ACC112 (cell line): ENCODE measurements around the gene SLC16A8.
"Not testable (repeated sequence)": the region's sequence is repeated elsewhere in the genome, so short reads cannot be mapped to it uniquely, and the experiment has no call there.

Experiments
- H2AFZ ChIP-seq: fragments of 200-600 bp; sonication (generic); one replicate; pipeline ENCODE4 v1.6.0; 2017; ENCODE audit warnings: antibody characterized with exemption, low read length; ENCODE audit not compliant: unreplicated experiment
- H3K27ac ChIP-seq: fragments of 200-600 bp; sonication (generic); 2 replicates; pipeline ENCODE4 v1.5.1; 2014; ENCODE audit warnings: low read depth, mild to moderate bottlenecking, antibody characterized with exemption, low read length, moderate library complexity
- H3K27me3 ChIP-seq: fragments of 200-600 bp; sonication (generic); 2 replicates; pipeline ENCODE4 v1.6.1; 2014; ENCODE audit warnings: mild to moderate bottlenecking, antibody characterized with exemption, low read length, moderate library complexity, mixed read lengths; ENCODE audit not compliant: insufficient read depth
- H3K36me3 ChIP-seq: fragments of 200-600 bp; sonication (generic); 2 replicates; pipeline ENCODE4 v1.6.1; 2016; ENCODE audit warnings: mild to moderate bottlenecking, antibody characterized with exemption, low read length, moderate library complexity, mixed read lengths; ENCODE audit not compliant: insufficient read depth
- H3K4me1 ChIP-seq: fragments of 200-600 bp; sonication (generic); one replicate; pipeline ENCODE4 v1.6.1; 2016; ENCODE audit warnings: low read length, mixed read lengths; ENCODE audit not compliant: insufficient read depth, unreplicated experiment, control insufficient read depth
- H3K4me3 ChIP-seq: fragments of 200-600 bp; sonication (generic); 2 replicates; pipeline ENCODE4 v1.5.1; 2014; ENCODE audit warnings: mild to moderate bottlenecking, low read depth, low read length
- H3K79me2 ChIP-seq: fragments of 200-600 bp; sonication (generic); one replicate; pipeline ENCODE4 v1.6.0; 2016; ENCODE audit warnings: low read length; ENCODE audit not compliant: control insufficient read depth, unreplicated experiment, insufficient read depth

The SLC16A8 gene

DNA sequence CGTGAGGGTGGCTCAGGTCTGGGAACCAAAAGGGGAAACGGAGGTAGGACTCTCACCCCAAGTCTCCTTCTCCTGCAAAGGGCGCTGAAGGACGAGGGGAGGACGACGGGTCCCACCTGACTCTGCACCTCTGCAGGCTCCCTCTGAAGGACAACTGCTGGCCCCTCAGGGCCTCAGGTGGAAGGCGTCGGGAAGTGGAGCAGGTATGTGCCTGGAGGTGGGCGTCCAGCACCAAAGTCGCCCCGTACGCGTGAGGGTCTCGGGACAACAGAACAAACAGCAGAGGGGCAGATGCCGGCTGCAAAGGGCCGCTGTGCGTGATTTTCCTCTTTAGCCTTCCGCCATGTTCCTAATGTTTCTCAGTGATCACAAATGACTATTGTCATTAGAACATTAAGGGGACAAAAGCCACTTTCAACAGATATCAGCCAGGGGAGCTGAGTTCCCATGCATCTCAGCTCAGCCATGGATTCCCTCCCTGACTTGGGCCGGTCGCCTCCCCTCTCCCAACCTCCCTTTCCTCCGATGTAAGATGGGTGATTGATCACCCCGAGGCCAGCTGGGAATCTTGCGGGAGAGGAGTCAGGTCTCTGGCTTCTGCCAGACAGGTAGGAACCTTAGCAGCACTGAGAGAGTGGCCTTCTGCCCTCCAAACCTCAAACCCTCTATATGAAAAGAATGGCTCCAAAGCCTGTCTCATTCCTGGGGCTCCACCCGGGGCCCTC, 836 bp downstream of the SLC16A8 start:
- Histone ChIP-seq H3K27me3 (no peaks in the 10 kb centered on the region), H2AFZ (no peak overlapping the region), H3K79me2 (peaks cover 3% of the 10 kb centered on the region), H3K36me3 (no peaks in the 10 kb centered on the region), H3K27ac (no peak overlapping the region), H3K4me3 (no peak overlapping the region), H3K4me1 (peaks cover 6% of the 10 kb centered on the region)

DNA sequence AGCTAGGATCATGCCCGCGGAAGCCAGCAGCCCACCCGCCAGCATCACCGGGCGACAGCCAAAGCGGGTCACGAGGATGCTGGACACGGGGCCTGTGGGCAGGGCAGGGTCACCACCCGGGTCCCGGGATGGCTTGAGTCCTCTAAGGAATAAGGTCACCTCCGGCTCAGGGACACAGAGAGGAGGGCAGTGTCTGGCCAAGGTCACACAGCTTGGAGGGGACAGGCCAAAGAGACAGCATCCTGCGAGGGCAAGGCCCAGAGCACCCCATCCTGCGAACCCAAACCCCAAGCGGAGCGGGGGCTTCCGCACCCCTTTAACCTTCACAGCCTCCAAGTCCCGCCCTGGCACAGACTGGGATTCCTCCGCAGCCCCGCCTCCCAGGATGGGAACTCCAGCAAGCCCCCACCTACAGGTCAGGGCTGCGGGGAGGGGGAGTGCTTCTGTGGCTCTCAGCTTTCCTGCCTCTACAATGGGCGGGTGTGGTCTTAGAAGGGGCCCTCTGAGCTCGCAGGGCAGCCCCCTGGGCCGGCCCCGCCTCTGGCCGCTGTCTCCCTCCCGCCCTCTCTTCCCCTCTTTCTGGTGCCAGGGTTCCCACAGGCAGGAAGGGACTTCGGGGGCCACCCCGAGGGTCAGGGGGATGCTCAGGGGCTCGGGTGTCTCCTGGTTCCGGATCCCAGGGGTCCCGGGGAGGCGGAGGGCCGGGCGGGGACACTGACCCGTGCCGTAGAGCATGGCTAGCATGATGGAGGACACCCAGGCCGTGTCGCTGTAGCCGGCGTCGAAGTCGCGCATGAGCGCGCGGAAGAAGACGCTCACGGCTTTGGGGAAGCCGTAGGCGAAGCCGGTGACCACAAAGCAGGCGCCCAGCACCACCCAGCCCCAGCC, 1.8 kb downstream of the SLC16A8 start:
- Histone ChIP-seq H3K4me1 (peaks cover 4% of the 10 kb centered on the region), H2AFZ (no peak overlapping the region), H3K27ac (no peak overlapping the region), H3K79me2 (peaks cover 3% of the 10 kb centered on the region), H3K36me3 (no peaks in the 10 kb centered on the region), H3K27me3 (no peaks in the 10 kb centered on the region), H3K4me3 (peak overlapping the region; percentile 83)

DNA sequence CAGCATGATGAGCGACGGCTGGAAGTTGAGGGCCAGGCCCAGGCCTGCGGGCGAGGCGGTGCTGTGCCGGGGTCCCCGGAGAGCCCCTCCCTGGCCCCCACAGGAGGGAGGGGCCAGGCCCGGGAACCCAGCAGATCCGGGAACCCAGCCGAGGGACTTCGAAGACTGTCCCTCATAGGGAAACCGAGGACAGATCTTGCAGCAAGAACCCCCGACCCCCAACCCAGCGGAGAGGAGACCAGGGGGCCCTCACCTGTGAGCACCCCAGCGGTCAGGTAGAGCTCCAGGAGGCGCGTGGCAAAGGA, 2.4 kb downstream of the SLC16A8 start:
- H3K4me1 ChIP-seq, result peaks cover 4% of the 10 kb centered on the region
- no peaks in the 10 kb centered on the region for H3K36me3 ChIP-seq
- H3K27me3 ChIP-seq, result no peaks in the 10 kb centered on the region
- no peak overlapping the region for H2AFZ ChIP-seq
- peak overlapping the region; percentile 83 for H3K4me3 ChIP-seq
- H3K79me2 ChIP-seq, result peaks cover 3% of the 10 kb centered on the region
- H3K27ac ChIP-seq, result no peak overlapping the region

DNA sequence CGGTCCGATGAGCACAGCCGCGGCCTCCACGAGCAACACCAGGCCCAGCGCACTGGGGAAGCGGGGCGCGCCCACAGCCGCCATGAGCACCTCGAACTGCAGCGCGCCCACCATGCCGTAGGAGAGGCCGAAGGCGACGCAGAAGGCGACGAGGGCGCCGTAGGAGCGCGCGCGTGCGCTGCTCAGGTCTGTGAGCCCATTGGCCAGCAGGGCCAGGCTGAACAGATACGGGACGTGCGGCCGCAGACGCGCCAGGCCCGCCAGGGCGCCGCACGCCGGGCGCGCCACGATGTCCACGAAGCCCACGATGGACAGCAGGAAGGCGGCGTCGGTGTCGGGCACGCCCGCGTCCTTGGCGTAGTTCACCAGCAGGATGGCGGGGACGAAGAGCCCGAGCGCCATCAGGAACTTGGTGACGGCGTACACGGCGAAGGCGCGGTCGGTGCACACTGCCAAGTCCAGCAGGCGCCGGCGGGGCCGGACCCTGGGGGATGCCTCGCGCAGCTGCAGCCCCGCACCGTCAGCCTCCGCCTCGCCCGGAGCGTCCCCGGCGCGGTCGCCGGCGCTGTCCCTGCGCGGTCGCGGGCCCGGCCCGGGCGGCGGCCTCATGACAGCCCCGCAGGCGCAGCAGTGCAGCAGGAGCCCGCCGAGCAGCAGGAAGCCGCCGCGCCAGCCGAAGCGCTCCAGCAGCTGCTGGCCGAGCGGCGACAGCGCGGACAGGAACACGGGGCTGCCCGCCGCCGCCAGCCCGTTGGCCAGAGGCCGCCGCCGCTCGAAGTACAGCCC, 2.9 kb downstream of the SLC16A8 start:
- Histone ChIP-seq H3K4me1 (peaks cover 4% of the 10 kb centered on the region), H3K36me3 (no peaks in the 10 kb centered on the region), H3K27ac (no peak overlapping the region), H3K4me3 (peak overlapping the region; percentile 83), H3K27me3 (no peaks in the 10 kb centered on the region), H2AFZ (no peak overlapping the region), H3K79me2 (peaks cover 3% of the 10 kb centered on the region)

DNA sequence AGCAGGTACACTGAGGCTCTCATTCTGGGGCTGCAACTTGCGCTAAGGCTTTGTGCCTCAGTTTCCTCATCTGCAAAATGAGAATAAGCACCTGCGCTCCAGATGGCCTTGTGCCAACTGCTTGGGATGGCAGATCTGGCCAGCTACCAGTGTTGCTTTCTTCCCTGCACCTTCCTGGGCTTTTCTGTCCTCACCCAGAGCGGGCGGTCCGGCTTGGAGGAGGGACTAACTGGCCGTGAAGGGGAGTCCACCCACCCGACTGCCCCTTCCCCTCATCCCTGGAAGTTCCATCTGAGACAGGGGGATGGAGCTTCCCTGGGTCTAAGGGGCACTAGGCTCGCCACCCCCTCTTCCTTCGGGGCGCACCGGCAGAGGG, 3.5 kb downstream of the SLC16A8 start:
- Histone ChIP-seq H3K27ac (no peak overlapping the region), H3K36me3 (no peaks in the 10 kb centered on the region), H3K79me2 (peaks cover 3% of the 10 kb centered on the region), H3K4me3 (peak overlapping the region; percentile 83), H3K27me3 (no peaks in the 10 kb centered on the region), H2AFZ (no peak overlapping the region), H3K4me1 (peaks cover 4% of the 10 kb centered on the region)

DNA sequence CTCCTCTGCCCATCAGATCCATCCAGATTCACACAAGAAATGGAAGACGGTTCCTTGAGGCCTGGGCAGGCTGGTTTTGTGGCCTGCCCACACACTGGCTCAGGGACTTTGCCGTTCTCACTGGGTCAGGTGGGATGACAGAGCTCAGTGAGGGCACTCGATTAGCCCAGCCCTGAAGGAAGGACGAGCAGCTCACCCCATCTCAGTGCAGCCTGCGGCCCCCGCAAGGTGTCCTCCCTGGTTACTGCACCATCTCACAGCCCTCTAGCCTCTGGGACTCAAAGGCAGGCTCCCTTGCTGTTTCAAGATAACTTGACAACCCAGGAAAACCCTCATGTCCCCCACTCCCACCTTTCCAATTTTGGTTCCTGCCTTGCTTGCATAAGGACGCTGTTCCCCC, 4.2 kb downstream of the SLC16A8 start:
- peaks cover 4% of the 10 kb centered on the region for H3K4me1 ChIP-seq
- H3K27me3 ChIP-seq, result no peaks in the 10 kb centered on the region
- H2AFZ ChIP-seq, result no peak overlapping the region
- H3K27ac ChIP-seq, result no peak overlapping the region
- H3K36me3 ChIP-seq, result no peaks in the 10 kb centered on the region
- no peak overlapping the region for H3K4me3 ChIP-seq
- peaks cover 3% of the 10 kb centered on the region for H3K79me2 ChIP-seq

DNA sequence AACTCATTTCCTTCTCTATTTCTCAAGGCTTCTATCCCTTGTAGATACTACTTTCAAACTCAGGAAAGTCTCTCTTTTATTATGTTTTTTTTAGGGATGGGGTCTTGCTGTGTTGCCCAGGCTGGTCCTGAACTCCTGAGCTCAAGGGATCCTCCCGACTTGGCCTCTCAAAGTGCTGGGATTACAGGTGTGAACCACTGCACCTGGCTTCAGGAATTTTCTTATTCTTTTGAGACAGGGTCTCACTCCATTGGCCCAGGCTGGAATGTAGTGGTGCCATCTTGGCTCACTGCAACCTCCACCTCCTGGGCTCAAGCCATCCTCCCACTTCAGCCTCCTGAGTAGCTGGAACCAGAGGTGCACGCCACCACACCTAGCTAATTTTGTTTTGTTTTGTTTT, 4.8 kb downstream of the SLC16A8 start:
- not testable (repeated sequence) for H3K79me2 ChIP-seq, H3K36me3 ChIP-seq, H3K27me3 ChIP-seq, H3K4me3 ChIP-seq, H3K27ac ChIP-seq, H2AFZ ChIP-seq, H3K4me1 ChIP-seq

DNA sequence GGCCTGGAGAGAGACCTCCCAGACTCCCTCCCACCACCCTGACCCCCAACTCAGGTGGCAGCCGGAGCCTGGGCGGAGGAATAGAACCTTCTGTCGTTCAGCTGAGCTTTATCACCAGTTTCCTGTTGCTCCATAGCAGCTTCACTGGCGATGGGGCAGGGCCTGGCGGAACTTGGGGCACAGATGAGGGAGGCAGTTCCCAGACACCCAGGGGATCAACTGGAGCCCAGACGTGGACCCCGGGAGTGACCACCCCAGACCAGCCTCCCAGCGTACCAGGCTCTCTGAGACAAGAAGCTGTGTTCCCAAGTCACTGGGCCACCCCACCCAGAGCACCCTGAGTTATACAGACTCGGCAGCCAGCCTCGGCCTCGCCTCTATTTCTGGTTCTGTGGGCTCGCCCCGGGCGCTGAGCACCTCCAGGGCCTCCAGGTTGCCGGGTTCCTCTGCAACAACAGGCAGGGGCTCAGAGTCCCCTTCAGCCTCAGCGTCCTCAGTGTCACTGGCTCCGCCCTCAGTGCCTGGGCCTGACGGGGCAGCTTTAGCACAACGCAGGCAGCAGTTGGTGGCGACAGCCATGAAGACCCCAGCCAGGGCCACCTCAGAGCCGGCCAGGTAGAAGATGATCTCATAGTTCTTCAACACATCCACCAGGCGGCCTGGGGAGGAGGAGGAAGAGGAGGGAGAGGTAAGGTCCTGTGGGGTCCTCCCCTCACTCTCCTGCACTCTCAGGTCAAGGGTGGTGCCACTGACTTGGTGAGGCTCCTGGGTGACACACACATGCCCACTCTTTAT, 5.7 kb downstream of the SLC16A8 start:
- peaks cover 3% of the 10 kb centered on the region for H3K79me2 ChIP-seq
- H3K4me1 ChIP-seq, result peaks cover 4% of the 10 kb centered on the region
- no peaks in the 10 kb centered on the region for H3K36me3 ChIP-seq
- no peak overlapping the region for H2AFZ ChIP-seq
- H3K27ac ChIP-seq, result no peak overlapping the region
- no peaks in the 10 kb centered on the region for H3K27me3 ChIP-seq
- H3K4me3 ChIP-seq, result no peak overlapping the region

DNA sequence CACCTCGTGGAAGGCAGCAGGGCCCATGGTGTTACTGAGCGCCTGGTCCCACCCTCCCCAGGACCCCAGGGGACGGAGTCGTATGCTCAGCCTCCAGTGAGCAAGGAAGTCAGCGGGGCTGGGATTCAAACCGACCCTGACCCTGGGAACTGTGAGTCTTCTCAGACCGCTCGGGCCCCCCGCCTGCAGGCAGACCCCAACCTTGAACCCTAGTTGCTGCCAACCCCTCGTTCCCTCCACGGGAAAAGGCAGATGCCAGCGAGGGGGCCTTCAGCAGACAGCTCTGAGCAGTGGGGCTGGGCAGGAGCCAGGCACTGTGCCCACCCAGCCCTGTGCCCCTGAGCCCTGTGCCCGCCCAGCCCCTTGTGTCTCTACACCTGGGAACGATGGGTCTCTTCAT, 6.4 kb downstream of the SLC16A8 start:
- H3K79me2 ChIP-seq, result peaks cover 3% of the 10 kb centered on the region
- no peaks in the 10 kb centered on the region for H3K36me3 ChIP-seq
- H3K4me3 ChIP-seq, result no peak overlapping the region
- no peaks in the 10 kb centered on the region for H3K27me3 ChIP-seq
- peaks cover 4% of the 10 kb centered on the region for H3K4me1 ChIP-seq
- no peak overlapping the region for H3K27ac ChIP-seq
- no peak overlapping the region for H2AFZ ChIP-seq

DNA sequence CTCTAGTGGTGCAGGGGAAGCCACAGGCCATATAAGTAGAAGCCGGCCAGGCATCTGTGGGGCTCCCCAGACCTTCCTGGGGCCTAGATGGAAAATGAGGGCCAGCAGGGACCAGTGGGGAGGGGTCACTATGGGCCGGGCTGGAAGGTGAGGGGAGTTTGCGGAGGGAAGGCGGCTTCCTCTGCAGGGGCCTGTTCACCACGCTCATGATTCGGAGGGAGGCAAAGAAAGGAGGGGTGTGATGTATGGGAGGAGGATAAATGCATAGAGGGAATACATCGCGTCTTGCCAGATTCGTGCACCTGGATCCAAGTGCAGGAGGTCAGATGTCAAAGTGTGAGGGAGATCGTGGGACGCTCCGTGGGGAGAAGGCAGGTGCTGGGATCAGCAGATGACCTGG, 6.9 kb downstream of the SLC16A8 start:
- H3K27me3 ChIP-seq, result no peaks in the 10 kb centered on the region
- peaks cover 4% of the 10 kb centered on the region for H3K4me1 ChIP-seq
- H3K27ac ChIP-seq, result no peak overlapping the region
- no peaks in the 10 kb centered on the region for H3K36me3 ChIP-seq
- no peak overlapping the region for H2AFZ ChIP-seq
- no peak overlapping the region for H3K4me3 ChIP-seq
- peaks cover 2% of the 10 kb centered on the region for H3K79me2 ChIP-seq
